ENCODE measurements around the gene GUCD1.

DNA sequence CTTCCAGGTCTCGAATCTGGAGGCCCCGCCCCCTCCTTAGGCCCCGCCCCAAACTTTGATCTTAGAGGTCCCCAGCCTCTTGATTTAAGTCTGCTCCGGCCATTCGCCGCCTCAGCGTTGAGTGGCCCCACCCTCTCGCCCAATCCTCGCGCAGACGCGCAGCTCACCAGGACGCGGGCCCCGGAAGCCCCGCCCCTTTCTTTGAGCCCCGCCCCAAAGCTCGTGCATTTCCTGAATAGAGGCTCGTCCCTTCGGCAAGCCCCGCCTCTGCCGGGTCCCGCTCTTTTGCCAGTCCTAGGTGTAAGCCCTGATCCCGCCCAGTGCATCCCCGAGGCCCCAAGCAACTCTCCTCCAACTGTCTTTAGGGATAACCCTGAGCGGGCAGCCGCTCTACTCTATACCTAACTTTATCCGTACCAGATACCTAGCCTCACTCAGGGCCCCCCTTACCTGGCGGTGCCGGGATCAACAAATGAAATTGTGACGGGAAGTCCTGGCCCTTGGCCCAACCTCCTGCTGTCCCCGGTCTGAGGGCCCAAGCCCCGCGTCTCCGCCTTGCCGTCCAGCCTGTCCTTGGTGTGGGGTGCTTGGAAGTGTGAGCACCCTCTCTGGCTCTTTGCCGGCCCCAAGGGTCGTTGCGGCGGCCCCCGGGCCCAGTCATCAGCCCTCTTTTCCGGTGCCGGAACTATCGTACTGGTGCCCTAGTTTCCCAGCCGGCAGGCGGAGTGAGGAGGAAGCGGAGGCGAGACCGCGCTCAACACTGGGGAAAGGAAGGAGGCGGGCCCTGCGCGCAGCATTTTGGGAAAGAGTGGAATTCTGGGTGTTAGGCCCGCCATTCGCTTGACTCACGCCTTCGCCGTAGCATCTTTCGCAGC lies 464 bp upstream of the GUCD1 start, which contains the start of gene SNRPD3:
- TF ChIP-seq, protein P1, sequence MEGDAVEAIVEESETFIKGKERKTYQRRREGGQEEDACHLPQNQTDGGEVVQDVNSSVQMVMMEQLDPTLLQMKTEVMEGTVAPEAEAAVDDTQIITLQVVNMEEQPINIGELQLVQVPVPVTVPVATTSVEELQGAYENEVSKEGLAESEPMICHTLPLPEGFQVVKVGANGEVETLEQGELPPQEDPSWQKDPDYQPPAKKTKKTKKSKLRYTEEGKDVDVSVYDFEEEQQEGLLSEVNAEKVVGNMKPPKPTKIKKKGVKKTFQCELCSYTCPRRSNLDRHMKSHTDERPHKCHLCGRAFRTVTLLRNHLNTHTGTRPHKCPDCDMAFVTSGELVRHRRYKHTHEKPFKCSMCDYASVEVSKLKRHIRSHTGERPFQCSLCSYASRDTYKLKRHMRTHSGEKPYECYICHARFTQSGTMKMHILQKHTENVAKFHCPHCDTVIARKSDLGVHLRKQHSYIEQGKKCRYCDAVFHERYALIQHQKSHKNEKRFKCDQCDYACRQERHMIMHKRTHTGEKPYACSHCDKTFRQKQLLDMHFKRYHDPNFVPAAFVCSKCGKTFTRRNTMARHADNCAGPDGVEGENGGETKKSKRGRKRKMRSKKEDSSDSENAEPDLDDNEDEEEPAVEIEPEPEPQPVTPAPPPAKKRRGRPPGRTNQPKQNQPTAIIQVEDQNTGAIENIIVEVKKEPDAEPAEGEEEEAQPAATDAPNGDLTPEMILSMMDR (IDR thresholded peaks at IDR 0.05), result no peak
- TF ChIP-seq POLR2A (IDR thresholded peaks at IDR 0.05), result no peak

Measured in lower leg skin (tissue), 3 donors.